HEK293T (cell line): ENCODE results near the gene SEMA4C.

ENCODE experiments used
- CTBP1 ChIP-seq: fragments of 450-650 bp; IDR thresholded peaks from 2 replicates; pipeline ENCODE4 v1.6.1; 2016; ENCODE audit warnings: borderline replicate concordance
- FOXK2 ChIP-seq: fragments of 450-650 bp; IDR thresholded peaks from 2 replicates; pipeline ENCODE4 v1.6.1; 2016; ENCODE audit warnings: mild to moderate bottlenecking
- HDGF ChIP-seq: fragments of 450-650 bp; IDR thresholded peaks from 2 replicates; pipeline ENCODE4 v1.6.1; 2017; ENCODE audit warnings: antibody characterized with exemption, borderline replicate concordance
- L3MBTL2 ChIP-seq: fragments of 450-650 bp; conservative IDR thresholded peaks from 2 replicates; pipeline ENCODE4 v1.6.1; 2016; ENCODE audit warnings: mild to moderate bottlenecking
- SP1 ChIP-seq: fragments of 450-650 bp; IDR thresholded peaks from 2 replicates; pipeline ENCODE4 v1.6.1; 2017
- ZNF384 ChIP-seq: fragments of 450-650 bp; IDR thresholded peaks from 2 replicates; pipeline ENCODE4 v1.6.1; 2016

GRCh38 chr2:96825057-96825456, 44.8 kb downstream of the SEMA4C start:
- TF ChIP-seq CTBP1 (no peak), ZNF384 (no peak), SP1 (no peak), HDGF (no peak), L3MBTL2 (no peak), FOXK2 (no peak)
